GM12874 (cell line): ENCODE data around the gene CEP170B.

Experiments
- CTCF ChIP-seq: IDR thresholded peaks from 2 replicates; pipeline ENCODE4 v1.5.1; 2011; ENCODE audit warnings: low read depth, mild to moderate bottlenecking, control low read depth, low read length, moderate library complexity; ENCODE audit not compliant: insufficient read depth

The CEP170B gene

GRCh38 chr14:104881369-104881979 is 16.4 kb downstream of the CEP170B start:
- TF ChIP-seq CTCF, result no peak

GRCh38 chr14:104882325-104882973 is 17.4 kb downstream of the CEP170B start:
- no peak for TF ChIP-seq CTCF

GRCh38 chr14:104882991-104883660 is 18.1 kb downstream of the CEP170B start:
- TF ChIP-seq CTCF, result no peak

GRCh38 chr14:104883681-104884361 is 18.8 kb downstream of the CEP170B start:
- TF ChIP-seq CTCF, result no peak

- no peak for TF ChIP-seq CTCF
Measured at GRCh38 chr14:104885031-104885972, 20.2 kb downstream of the CEP170B start.

- TF ChIP-seq CTCF, result no peak
Measured at GRCh38 chr14:104885973-104886689, 21.1 kb downstream of the CEP170B start.
